HEK293 (cell line): ENCODE results near the gene HPCA.

ENCODE experiments used
- CTCF ChIA-PET: fragments of 350-600 bp; formaldehyde crosslinking; extraction: SDS; loops from one replicate; lab custom pipeline; 2021; ENCODE audit warnings: antibody characterized with exemption; lab: Yijun Ruan, JAX
- POLR2A ChIA-PET: fragments of 300-600 bp; formaldehyde crosslinking; extraction: SDS; loops from one replicate; lab custom pipeline; 2020; ENCODE audit warnings: antibody characterized with exemption, inconsistent platforms; lab: Yijun Ruan, JAX
- H3K27ac ChIP-seq: fragments of 200-500 bp; sonication (Bioruptor generic); 2 replicates; pipeline ENCODE4 v1.5.1; 2014; ENCODE audit warnings: low read depth, low read length, control low read depth, inconsistent platforms; ENCODE audit errors: extremely low read depth
- H3K36me3 ChIP-seq, 2 experiments: fragments of 200-500 bp in 1 of 2; sonication (Bioruptor generic) in 1 of 2; 1 replicate in 1 of 2; 2 replicates in 1 of 2; pipeline ENCODE4 v1.5.1; 2014 to 2017; ENCODE audit warnings: inconsistent platforms in 2 of 2, low read length in 2 of 2; ENCODE audit not compliant: control insufficient read depth in 2 of 2, insufficient read depth in 1 of 2
- H3K4me1 ChIP-seq: fragments of 200-500 bp; sonication (Bioruptor generic); 2 replicates; pipeline ENCODE4 v1.5.1; 2014; ENCODE audit warnings: mild to moderate bottlenecking, low read length, inconsistent platforms; ENCODE audit not compliant: control insufficient read depth, insufficient read depth
- H3K4me3 ChIP-seq: 2 replicates; pipeline ENCODE4 v1.5.1; 2011; ENCODE audit warnings: low read depth, mild to moderate bottlenecking, control low read depth, low read length, moderate library complexity
- H3K9me3 ChIP-seq: fragments of 200-500 bp; sonication (Bioruptor generic); 2 replicates; pipeline ENCODE4 v1.5.1; 2014; ENCODE audit warnings: low read depth, low read length, inconsistent platforms; ENCODE audit not compliant: control insufficient read depth, insufficient read depth
- AEBP2 ChIP-seq: fragments of 450-650 bp; formaldehyde crosslinking; IDR thresholded peaks from 2 replicates; pipeline ENCODE4 v1.5.1; 2016; ENCODE audit warnings: missing biosample characterization, missing genetic modification characterization, borderline replicate concordance
- CTCF ChIP-seq: fragments of 450-650 bp; formaldehyde crosslinking; IDR thresholded peaks from 2 replicates; pipeline ENCODE4 v1.5.1; 2016; ENCODE audit warnings: missing biosample characterization, missing genetic modification characterization
- GLIS1 ChIP-seq: fragments of 450-650 bp; formaldehyde crosslinking; IDR thresholded peaks from 2 replicates; pipeline ENCODE4 v1.5.1; 2016; ENCODE audit warnings: missing biosample characterization, missing genetic modification characterization
- KLF1 ChIP-seq: fragments of 450-650 bp; formaldehyde crosslinking; IDR thresholded peaks from 2 replicates; pipeline ENCODE4 v1.5.1; 2016; ENCODE audit warnings: missing biosample characterization, missing genetic modification characterization
- SCRT2 ChIP-seq: fragments of 450-650 bp; formaldehyde crosslinking; IDR thresholded peaks from 2 replicates; pipeline ENCODE4 v1.5.1; 2016; ENCODE audit warnings: missing biosample characterization, missing genetic modification characterization
- SETDB1 ChIP-seq: IDR thresholded peaks from one replicate; pipeline ENCODE4 v1.6.1; 2017; ENCODE audit warnings: mild to moderate bottlenecking, low read length, moderate library complexity, mixed read lengths; ENCODE audit not compliant: insufficient read length
- SP3 ChIP-seq: fragments of 450-650 bp; formaldehyde crosslinking; IDR thresholded peaks from 2 replicates; pipeline ENCODE4 v1.5.1; 2016; ENCODE audit warnings: missing biosample characterization, missing genetic modification characterization
- WT1 ChIP-seq: fragments of 450-650 bp; formaldehyde crosslinking; IDR thresholded peaks from 2 replicates; pipeline ENCODE4 v1.5.1; 2016; ENCODE audit warnings: missing biosample characterization, missing genetic modification characterization
- ZNF114 ChIP-seq: fragments of 450-650 bp; formaldehyde crosslinking; IDR thresholded peaks from 2 replicates; pipeline ENCODE4 v1.5.0; 2017; ENCODE audit warnings: missing biosample characterization, missing genetic modification characterization
- ZNF19 ChIP-seq: fragments of 450-650 bp; formaldehyde crosslinking; IDR thresholded peaks from 2 replicates; pipeline ENCODE4; 2016; ENCODE audit warnings: missing biosample characterization, missing genetic modification characterization, low read depth
- ZNF24 ChIP-seq: fragments of 450-650 bp; formaldehyde crosslinking; IDR thresholded peaks from 2 replicates; pipeline ENCODE4 v1.5.1; 2016; ENCODE audit warnings: missing biosample characterization, missing genetic modification characterization
- ZNF292 ChIP-seq: fragments of 450-650 bp; formaldehyde crosslinking; IDR thresholded peaks from 2 replicates; pipeline ENCODE4 v1.5.1; 2016; ENCODE audit warnings: low read depth, missing biosample characterization, missing genetic modification characterization, borderline replicate concordance
- ZNF335 ChIP-seq: fragments of 450-650 bp; formaldehyde crosslinking; conservative IDR thresholded peaks from 2 replicates; pipeline ENCODE4 v1.5.1; 2016; ENCODE audit warnings: missing biosample characterization, missing genetic modification characterization
- ZNF366 ChIP-seq: fragments of 450-650 bp; formaldehyde crosslinking; conservative IDR thresholded peaks from 2 replicates; pipeline ENCODE4 v1.5.1; 2016; ENCODE audit warnings: missing biosample characterization, missing genetic modification characterization
- ZNF510 ChIP-seq: fragments of 450-650 bp; formaldehyde crosslinking; IDR thresholded peaks from 2 replicates; pipeline ENCODE4 v1.5.1; 2018; ENCODE audit warnings: mild to moderate bottlenecking, missing genetic modification characterization, missing biosample characterization; ENCODE audit not compliant: insufficient replicate concordance
- ZNF626 ChIP-seq: fragments of 450-650 bp; sonication (Bioruptor Pico); formaldehyde crosslinking; IDR thresholded peaks from 2 replicates; pipeline ENCODE4 v1.5.1; 2018; ENCODE audit warnings: missing biosample characterization, missing genetic modification characterization, inconsistent platforms
- ZNF664 ChIP-seq: fragments of 450-650 bp; formaldehyde crosslinking; IDR thresholded peaks from 2 replicates; pipeline ENCODE4 v1.5.1; 2016; ENCODE audit warnings: missing biosample characterization, missing genetic modification characterization
- ZSCAN30 ChIP-seq: fragments of 450-650 bp; IDR thresholded peaks from 2 replicates; pipeline ENCODE4 v1.5.1; 2018; ENCODE audit warnings: missing biosample characterization, mild to moderate bottlenecking, missing genetic modification characterization, moderate library complexity
- TF ChIP-seq, protein P1 (sequence below): fragments of 450-650 bp; formaldehyde crosslinking; conservative IDR thresholded peaks from 2 replicates; pipeline ENCODE4 v1.5.1; 2016; ENCODE audit warnings: low read depth, missing biosample characterization, missing genetic modification characterization
- TF ChIP-seq, protein P2 (sequence below): fragments of 450-650 bp; formaldehyde crosslinking; IDR thresholded peaks from 2 replicates; pipeline ENCODE4 v1.5.1; 2016; ENCODE audit warnings: missing biosample characterization, missing genetic modification characterization

HPCA gene

DNA sequence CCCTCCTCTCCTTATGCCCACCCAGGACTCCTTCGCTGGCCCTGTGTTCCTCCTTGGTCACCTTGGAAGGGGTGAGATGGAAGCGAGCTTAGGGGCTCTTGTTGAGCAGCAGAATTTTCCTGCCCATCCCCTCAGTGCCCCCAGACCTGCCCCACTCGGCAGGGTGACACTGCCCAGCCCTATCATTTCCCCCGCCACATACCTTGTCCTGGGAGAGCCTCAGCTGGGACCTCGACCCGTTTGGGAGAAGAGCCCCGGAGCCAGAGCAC lies 14.2 kb upstream of the HPCA start:
- Histone ChIP-seq H3K4me1 (no peaks in the 10 kb centered on the region; the same call in 1 of the 2 replicates), H3K27ac (no peak overlapping the region), H3K9me3 (no peaks in the 10 kb centered on the region)
- TF ChIP-seq, protein P1, sequence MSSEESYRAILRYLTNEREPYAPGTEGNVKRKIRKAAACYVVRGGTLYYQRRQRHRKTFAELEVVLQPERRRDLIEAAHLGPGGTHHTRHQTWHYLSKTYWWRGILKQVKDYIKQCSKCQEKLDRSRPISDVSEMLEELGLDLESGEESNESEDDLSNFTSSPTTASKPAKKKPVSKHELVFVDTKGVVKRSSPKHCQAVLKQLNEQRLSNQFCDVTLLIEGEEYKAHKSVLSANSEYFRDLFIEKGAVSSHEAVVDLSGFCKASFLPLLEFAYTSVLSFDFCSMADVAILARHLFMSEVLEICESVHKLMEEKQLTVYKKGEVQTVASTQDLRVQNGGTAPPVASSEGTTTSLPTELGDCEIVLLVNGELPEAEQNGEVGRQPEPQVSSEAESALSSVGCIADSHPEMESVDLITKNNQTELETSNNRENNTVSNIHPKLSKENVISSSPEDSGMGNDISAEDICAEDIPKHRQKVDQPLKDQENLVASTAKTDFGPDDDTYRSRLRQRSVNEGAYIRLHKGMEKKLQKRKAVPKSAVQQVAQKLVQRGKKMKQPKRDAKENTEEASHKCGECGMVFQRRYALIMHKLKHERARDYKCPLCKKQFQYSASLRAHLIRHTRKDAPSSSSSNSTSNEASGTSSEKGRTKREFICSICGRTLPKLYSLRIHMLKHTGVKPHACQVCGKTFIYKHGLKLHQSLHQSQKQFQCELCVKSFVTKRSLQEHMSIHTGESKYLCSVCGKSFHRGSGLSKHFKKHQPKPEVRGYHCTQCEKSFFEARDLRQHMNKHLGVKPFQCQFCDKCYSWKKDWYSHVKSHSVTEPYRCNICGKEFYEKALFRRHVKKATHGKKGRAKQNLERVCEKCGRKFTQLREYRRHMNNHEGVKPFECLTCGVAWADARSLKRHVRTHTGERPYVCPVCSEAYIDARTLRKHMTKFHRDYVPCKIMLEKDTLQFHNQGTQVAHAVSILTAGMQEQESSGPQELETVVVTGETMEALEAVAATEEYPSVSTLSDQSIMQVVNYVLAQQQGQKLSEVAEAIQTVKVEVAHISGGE (tag by site-specific recombination): no peak
- TF ChIP-seq ZNF510 (tag by site-specific recombination) (no peak), ZNF626 (tag by site-specific recombination) (no peak), WT1 (tag by site-specific recombination) (no peak), ZNF114 (tag by site-specific recombination) (no peak)
- TF ChIP-seq, all 188 proteins: peak for 0
- Histone ChIP-seq H3K36me3 (peaks cover 0 to 11% of the 10 kb centered on the region in 2 experiments; a peak in 1 of 3 replicates), H3K4me3 (no peak overlapping the region)
- POLR2A ChIA-PET: interaction anchor here (0.6 kb wide), 1 partner anchor 56 kb away, joined by 4 read pairs; no protein-coding TSS in a partner anchor
- CTCF ChIA-PET: interaction anchor here (0.6 to 1.9 kb wide), 18 partner anchors 8 to 539 kb away, joined by 3 to 8 read pairs (median 4); partner anchors contain the start of genes HPCA, RNF19B, S100PBP and YARS1

DNA sequence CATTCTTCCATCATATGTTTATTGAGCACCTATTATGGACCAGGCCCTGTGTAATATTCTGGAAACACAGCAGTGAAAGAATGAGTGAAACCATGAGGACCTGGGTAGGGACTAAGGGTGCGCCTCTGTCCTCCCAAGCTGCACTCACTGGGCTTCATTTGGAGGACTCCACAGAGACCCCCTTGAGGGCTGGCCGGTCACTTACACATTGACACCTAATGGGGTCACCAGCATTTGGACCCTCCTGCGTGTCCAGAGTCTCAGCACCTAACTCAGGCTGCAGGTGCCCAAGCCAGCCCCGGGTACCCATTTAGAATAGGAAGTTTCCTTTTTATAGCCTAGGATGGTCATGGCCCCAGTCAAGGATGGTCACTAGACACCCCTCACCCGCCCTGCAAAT lies 12.8 kb upstream of the HPCA start:
- Histone ChIP-seq H3K4me3 (no peak overlapping the region), H3K27ac (no peak overlapping the region), H3K36me3 (peaks cover 0 to 3% of the 10 kb centered on the region in 2 experiments; a peak in 1 of 3 replicates), H3K9me3 (no peaks in the 10 kb centered on the region), H3K4me1 (no peaks in the 10 kb centered on the region; the same call in 1 of the 2 replicates)
- ChIA-PET CTCF (interaction anchor here (0.6 to 5.1 kb wide), 20 partner anchors 10 to 557 kb away, joined by 3 to 50 read pairs (median 5); partner anchors contain the start of genes HPCA, S100PBP and YARS1), POLR2A (no interaction called here)
- TF ChIP-seq SP3 (tag by site-specific recombination): no peak

GRCh38 chr1:32874860-32875752 lies 11.2 kb upstream of the HPCA start:
- Histone ChIP-seq H3K4me1 (no peaks in the 10 kb centered on the region; the same call in 1 of the 2 replicates), H3K36me3 (no peaks in the 10 kb centered on the region), H3K4me3 (no peak overlapping the region), H3K27ac (no peak overlapping the region), H3K9me3 (no peaks in the 10 kb centered on the region)
- ChIA-PET POLR2A (interaction anchor here (0.8 kb wide), 2 partner anchors 90 to 206 kb away, joined by 3 read pairs; partner anchors contain the start of gene AZIN2), CTCF (interaction anchor here (0.6 to 5.1 kb wide), 27 partner anchors 8 to 596 kb away, joined by 3 to 50 read pairs (median 4); partner anchors contain the start of genes AZIN2 and HPCA)
- TF ChIP-seq CTCF (no peak), KLF1 (tag by site-specific recombination) (peak; percentile 49), GLIS1 (tag by site-specific recombination) (peak; percentile 88), ZNF664 (peak; percentile 95), ZSCAN30 (tag by site-specific recombination) (no peak), SCRT2 (tag by site-specific recombination) (no peak), ZNF24 (tag by site-specific recombination) (no peak), AEBP2 (tag by site-specific recombination) (no peak), ZNF19 (tag by site-specific recombination) (no peak), SETDB1 (no peak), ZNF335 (tag by site-specific recombination) (no peak), ZNF292 (tag by site-specific recombination) (no peak), ZNF366 (tag by site-specific recombination) (peak; percentile 41)
- TF ChIP-seq, protein P2, sequence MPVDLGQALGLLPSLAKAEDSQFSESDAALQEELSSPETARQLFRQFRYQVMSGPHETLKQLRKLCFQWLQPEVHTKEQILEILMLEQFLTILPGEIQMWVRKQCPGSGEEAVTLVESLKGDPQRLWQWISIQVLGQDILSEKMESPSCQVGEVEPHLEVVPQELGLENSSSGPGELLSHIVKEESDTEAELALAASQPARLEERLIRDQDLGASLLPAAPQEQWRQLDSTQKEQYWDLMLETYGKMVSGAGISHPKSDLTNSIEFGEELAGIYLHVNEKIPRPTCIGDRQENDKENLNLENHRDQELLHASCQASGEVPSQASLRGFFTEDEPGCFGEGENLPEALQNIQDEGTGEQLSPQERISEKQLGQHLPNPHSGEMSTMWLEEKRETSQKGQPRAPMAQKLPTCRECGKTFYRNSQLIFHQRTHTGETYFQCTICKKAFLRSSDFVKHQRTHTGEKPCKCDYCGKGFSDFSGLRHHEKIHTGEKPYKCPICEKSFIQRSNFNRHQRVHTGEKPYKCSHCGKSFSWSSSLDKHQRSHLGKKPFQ (tag by site-specific recombination): no peak
